K562 (cell line): ENCODE measurements around the gene PRDX6. TPM values are rescaled to one million over a fixed set of nuclear protein-coding genes. Genes with fewer than 3 reads are reported as not detected.

Experiments used
- HNRNPL ChIP-seq: fragments of 200-400 bp; formaldehyde crosslinking; IDR thresholded peaks from 2 replicates; pipeline ENCODE4 v1.6.1; 2017; ENCODE audit warnings: low read depth, mild to moderate bottlenecking, low read length
- MGA ChIP-seq: fragments of 450-650 bp; IDR thresholded peaks from 2 replicates; pipeline ENCODE4 v1.6.1; 2016; ENCODE audit warnings: mild to moderate bottlenecking, moderate library complexity
- REST ChIP-seq, 2 experiments: fragments of 450-650 bp; formaldehyde crosslinking in 1 of 2; IDR thresholded peaks; 2 replicates each; pipeline versions ENCODE4 v1.4.0 to v1.6.1; 2014 to 2020; ENCODE audit warnings: mild to moderate bottlenecking in 2 of 2, borderline replicate concordance in 1 of 2, low read depth in 1 of 2
- ZFP1 ChIP-seq: fragments of 450-650 bp; formaldehyde crosslinking; IDR thresholded peaks from 2 replicates; pipeline ENCODE4 v1.4.0; 2020; ENCODE audit warnings: mild to moderate bottlenecking, mixed read lengths
- ZNF24 ChIP-seq: fragments of 450-650 bp; IDR thresholded peaks from 2 replicates; pipeline ENCODE4 v1.6.1; 2016
- ZNF766 ChIP-seq: fragments of 200-800 bp; sonication (Bioruptor generic); conservative IDR thresholded peaks from 2 replicates; pipeline ENCODE4 v1.6.1; 2016; ENCODE audit warnings: missing genetic modification characterization, missing compliant biosample characterization
- polyA plus RNA-seq, 8 experiments: library from polyadenylated mRNA; depleted of rRNA in 4 of 8; stranded (reverse) in 5 of 8; unstranded in 3 of 8; fragments of >200 nt; fragmentation: Nextera tagmentation in 2 of 8; fragmentation: Illumina TruSeq in 1 of 8; extraction: Ambion mirVana in 2 of 8; extraction: Trizol in 1 of 8; gene quantifications; 2 replicates each; pipeline versions ENCODE4 v1.2.1 to v1.2.3, GENCODE V29; 2011 to 2014; ENCODE audit warnings: inconsistent platforms in 1 of 8, missing spikeins in 1 of 8
- total RNA-seq, 7 experiments: library from RNA; depleted of rRNA in 6 of 7; stranded (reverse); fragments of >200 nt in 6 of 7; fragmentation: Illumina TruSeq in 2 of 7; extraction: Trizol in 2 of 7; gene quantifications; 2 replicates each; pipeline versions ENCODE4 v1.2.1 to v1.2.3, GENCODE V29; 2011 to 2021; ENCODE audit warnings: low replicate concordance in 1 of 7

PRDX6 gene
- total and polyA plus RNA-seq, 9 of the 15 experiments (the other 6 are each of a cell fraction or from before 2014, with no cell fraction given): 277 to 1,082 (median 610) TPM

DNA sequence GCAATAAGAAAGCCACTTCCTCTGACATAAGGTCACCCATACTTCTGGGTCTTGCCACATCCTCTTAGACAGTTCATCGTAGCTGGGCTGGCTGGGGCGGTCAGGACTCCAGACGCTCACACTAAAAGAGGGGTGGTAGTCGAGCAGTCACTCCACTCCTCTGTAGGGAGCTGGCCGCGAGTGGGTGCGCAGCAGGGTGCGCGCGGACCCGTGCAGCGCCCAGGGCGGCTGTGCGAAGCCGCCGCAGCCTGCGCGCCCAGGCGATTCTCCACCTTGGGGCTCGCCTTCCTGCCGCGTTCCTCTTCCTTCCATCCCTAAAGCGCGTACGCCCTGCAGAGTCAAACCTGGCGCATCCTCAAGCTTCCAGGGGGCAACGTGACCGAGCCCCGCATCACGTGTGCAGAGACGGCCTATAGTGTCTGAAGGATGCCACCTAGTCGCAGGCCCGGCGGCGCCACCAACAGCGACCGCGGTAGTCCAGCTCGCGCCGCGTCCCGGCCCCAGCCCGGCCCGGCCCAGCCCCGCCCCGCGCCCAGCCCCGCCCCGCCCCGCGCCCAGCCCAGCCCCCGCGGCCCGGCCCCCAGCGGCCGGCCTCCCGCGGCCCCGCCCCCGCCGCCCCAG lies 360 bp upstream of the PRDX6 start (continued):
- peak; percentile 67; the same call in 1 of the 2 replicates for TF ChIP-seq MGA
- no peak for TF ChIP-seq HNRNPL
- TF ChIP-seq REST (IDR thresholded peaks at IDR 0.05; ENCODE audit: borderline replicate concordance): peak; percentile 64; the same call in 1 of the 2 replicates
- TF ChIP-seq REST (CRISPR knock-in tag; IDR thresholded peaks at IDR 0.05; ENCODE audit: low read depth): peak; percentile 82
- TF ChIP-seq ZNF24: 0 out of 2 replicates have a peak, but pooled peaks have one; percentile 56
- no peak for TF ChIP-seq ZFP1 (CRISPR knock-in tag)
- TF ChIP-seq ZNF766 (CRISPR knock-in tag): 0 out of 2 replicates have a peak, but pooled peaks have one; percentile 22
